HG02938 (cell line): Measurements from ENCODE around the gene THOC6.
A peak's percentile ranks its signal among the peaks of the same experiment; 100 is the strongest.
"Not testable (repeated sequence)": the region's sequence is repeated elsewhere in the genome, so short reads cannot be mapped to it uniquely, and the experiment has no call there.

Source experiments
- ATAC-seq: cut with Tn5 transposase; IDR thresholded peaks from one replicate; pipeline ENCODE4 v1.9.1; 2021; ENCODE audit warnings: mild to moderate bottlenecking, moderate library complexity; ENCODE audit not compliant: unreplicated experiment

Gene THOC6

DNA sequence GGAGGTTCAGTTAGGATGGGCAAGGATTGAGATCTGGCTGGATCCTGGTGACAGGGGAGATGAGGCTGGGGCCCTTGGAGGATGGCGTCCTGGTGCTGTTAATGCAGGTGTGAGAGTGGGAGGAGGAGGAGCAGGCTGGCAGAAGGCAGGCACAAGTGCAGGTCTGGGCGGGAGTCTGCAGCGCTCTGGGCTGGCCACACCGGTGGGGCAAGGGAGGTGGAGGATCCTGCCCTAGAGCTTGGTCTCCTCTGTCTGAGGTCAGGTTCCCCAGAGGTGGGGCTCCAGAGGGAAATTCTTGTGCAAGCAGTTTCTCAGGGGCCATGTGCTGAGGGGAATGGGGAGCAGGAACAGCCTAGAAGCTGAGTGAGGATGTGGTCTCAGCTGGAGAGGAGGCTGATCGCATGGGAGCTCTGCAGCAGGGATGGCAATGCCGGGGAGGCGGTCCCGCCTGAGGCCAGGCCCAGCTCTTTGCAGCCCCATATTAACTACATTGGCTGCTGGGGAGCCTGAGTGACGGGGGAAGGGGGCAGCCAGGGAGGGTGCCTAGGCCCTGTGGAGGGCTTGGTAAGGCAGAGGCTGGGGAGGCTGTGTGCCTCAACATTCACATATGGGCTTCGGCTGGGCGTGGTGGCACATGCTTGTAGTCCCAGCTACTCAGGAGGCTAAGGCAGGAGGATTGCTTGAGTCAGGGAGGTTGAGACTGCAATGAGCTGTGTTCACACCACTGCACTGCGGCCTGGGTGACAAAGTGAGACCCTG is 28.9 kb downstream of the THOC6 start:
- not testable (repeated sequence) for ATAC-seq

DNA sequence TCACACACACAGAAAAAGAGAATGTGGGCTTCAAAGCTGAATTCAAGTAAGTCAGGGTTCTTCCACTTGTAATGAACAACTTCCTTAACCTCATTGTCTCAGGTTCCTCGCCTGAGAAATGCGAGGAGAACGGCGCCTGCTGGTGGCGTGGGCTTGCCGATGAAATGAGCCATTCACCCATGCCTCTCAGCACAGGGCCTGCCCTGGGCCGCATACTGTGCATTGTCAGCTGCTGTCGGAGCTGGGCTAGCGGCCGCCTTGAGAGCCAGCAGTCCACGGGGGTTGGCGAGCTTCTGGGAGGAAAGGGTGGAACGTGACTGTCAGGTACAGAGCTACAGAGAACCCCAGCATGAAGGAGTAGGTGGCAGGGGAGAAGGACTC is 29.5 kb downstream of the THOC6 start:
- ATAC-seq: not testable (repeated sequence)

- no peak for ATAC-seq
These were observed 31.3 kb downstream of the THOC6 start for GRCh38 chr16:3054965-3055733.

DNA sequence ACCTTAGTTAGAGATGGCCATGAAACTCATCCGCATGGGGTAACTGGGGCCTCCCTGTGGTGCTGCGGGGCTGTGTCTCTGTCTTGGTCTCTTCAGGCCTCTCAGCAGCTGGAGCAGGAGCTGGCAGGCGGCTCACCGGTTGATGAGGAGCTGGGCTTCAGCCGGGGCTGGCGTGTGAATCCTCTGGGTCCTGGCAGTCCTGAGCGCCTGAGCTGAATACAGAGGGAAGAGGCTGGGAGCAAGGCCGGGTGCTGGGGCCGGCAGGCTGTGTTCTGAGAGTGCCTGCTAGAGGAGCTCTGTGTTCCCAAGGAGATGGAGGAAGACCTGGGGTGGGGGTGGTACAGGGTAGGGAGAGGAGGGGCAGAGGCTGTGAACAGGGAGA is 31.9 kb downstream of the THOC6 start:
- ATAC-seq: not testable (repeated sequence)

DNA sequence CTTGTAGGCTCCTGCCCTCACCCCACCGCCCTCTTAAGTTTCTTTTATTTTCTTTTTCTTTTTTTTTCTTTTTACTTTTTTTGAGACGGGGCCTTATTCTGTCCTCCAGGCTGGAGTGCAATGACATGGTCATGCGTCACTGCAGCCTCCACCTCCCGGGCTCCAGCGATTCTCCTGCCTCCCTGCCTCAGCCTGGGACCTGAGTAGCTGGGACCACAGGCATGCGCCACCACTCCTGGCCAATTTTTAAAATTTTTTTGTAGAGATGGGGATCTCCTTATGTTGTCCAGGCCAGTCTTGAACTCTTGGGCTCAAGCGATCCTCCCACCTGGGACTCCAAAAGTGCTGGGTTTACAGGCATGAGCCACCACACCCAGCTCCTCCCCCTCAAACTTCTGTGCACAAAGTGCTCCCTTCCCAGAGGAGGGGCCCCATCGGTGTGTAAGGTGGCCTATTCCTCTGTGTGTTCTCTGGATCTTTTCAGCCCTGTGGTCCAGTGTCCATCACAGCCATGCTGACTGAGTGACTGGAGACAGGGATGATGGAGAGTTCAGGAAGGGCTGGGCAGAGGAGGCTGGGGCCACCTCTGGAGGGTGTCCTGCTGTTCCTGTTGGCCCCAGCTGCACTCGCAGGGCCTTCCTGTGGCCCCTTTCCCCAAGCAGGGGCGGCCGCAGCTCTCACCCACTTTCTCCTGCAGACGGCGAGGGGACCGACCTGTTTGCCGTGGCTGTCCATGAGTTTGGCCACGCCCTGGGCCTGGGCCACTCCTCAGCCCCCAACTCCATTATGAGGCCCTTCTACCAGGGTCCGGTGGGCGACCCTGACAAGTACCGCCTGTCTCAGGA is 32.7 kb downstream of the THOC6 start:
- ATAC-seq: no peak

GRCh38 chr16:3057181-3058138 is 33.6 kb downstream of the THOC6 start:
- ATAC-seq: no peak

DNA sequence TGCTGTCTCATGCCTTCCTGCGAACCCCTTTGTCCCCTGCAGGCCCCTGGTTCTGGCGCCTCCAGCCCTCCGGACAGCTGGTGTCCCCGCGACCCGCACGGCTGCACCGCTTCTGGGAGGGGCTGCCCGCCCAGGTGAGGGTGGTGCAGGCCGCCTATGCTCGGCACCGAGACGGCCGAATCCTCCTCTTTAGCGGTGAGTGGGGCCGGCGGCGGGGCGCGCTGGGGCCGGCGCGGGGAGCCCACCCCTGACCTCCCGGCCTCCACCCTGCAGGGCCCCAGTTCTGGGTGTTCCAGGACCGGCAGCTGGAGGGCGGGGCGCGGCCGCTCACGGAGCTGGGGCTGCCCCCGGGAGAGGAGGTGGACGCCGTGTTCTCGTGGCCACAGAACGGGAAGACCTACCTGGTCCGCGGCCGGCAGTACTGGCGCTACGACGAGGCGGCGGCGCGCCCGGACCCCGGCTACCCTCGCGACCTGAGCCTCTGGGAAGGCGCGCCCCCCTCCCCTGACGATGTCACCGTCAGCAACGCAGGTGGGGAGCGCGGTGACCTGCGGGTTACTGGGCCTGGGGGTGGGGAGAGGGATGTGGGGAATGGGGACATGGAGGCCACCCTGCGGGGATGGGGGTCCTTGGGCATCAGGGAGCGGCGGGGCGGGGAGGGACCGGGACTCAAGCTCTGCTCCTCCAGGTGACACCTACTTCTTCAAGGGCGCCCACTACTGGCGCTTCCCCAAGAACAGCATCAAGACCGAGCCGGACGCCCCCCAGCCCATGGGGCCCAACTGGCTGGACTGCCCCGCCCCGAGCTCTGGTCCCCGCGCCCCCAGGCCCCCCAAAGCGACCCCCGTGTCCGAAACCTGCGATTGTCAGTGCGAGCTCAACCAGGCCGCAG is 34.5 kb downstream of the THOC6 start:
- ATAC-seq: no peak

DNA sequence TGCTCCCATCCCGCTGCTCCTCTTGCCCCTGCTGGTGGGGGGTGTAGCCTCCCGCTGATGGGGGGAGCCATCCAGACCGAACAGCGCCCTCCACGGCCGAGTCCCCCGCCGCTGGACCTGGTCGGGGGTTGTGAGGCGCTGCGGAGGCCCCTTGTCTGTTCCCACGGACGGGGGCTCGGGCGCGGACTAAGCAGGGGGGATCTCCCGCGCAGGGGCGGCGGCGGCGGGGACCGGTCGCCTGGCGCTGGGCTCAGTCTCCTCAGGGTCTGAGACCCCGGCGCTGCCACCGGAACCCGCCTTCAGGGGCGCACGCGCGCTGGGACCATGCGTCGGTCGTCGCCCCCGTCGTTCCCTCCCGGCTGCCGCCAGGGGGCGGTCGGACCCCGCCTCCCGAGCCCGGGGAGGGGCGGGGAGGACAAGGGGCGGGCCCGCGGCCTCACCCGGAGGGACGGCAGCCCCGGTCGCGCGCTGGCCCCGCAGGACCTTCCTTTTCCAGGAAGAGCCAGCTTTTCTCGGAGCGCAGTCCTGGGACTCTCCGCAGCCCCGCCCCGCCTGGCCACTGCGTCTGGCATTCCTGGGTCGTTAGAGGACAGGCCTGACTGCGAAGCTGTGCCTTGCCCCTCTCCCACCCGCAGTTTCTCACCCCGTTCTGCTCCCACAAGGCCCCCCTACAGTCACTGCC is 35.3 kb downstream of the THOC6 start:
- peak; percentile 66 for ATAC-seq

GRCh38 chr16:3059723-3060242 is 35.9 kb downstream of the THOC6 start:
- no peak for ATAC-seq

DNA sequence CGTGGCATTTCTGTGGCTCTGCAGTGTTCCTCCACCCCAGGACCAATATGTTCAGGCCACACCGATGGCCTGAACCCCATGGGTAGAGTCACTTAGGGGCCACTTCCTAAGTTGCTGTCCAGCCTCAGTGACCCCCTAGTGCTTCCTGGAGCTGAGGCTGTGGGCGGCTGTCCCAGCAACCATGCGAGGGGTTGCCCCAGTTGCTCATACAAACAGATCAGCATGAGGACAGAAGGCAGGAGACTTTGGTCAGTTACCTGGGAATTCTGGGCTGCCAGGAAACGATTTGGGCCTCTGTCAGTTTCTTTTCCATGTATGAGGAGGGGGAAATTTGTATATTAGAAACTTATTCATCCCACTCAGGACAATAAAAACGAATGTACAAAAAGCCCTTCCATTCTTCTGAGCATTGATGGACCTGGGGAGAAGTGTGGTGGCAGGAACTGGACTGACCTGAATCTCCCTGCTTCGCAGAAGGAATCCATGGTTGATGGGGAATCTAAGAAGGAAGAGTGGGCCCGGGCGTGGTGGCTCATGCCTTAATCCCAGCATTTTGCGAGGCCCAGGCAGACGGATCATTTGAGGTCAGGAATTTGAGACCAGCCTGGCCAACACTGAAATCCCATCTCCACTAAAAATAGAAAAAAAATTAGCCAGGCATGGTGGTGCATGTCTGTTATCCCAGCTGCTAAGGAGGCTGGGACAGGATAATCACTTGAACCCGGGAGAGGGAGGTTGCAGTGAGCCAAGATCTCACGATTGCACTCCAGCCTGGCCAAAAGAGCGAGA is 36.7 kb downstream of the THOC6 start:
- ATAC-seq: no peak

DNA sequence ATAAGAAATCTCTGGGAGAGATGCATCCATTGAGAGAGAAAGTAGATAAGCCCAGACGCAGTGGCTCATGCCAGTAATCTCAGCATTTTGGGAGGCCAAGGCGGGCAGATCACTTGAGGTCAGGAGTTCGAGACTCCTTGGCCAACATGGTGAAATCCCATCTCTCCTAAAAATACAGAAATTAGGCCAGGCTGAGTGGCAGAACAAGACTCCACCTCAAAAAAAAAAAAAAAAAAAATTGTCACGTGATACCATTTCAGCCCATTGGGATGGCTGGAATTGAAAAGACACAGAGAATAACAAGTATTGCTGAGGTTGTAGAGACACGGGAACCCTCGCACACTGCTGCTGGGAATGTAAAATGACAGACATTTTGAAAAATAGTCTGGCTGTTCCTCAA is 38.7 kb downstream of the THOC6 start:
- no peak for ATAC-seq

DNA sequence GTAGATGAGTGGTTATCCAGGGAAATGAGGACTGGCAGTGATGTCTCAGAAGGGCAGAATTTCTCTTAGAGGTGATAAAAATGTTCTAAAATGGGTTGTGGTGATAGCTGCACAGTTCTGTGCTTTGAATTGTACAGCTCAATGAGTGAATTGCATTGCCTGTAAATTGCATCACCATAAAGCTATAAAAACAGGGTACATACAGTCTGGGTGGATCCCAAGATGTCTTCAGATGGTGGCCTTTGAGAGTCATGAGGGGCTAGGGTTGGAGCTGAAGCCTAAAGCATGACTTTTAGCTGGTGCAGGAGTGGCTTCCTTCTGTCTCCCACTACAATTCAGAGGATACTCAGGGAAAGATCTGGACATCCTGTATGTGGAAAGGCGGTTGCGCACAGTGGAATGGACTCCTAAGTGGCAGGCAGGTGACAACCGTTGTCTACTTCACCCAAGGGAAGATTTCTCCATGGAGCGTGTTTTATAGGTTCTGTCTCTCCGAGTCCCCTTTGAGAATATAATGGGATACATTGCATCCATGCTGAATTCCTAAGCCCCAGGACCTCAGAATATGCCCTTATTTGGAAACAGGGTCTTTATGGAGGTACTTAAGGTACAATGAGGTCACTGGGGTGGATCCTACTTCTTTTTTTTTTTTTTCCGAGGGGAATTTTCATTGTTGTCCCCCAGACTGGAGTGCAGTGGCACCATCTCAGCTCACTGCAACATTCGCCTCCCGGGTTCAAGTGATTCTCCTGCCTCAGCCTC is 40.0 kb downstream of the THOC6 start:
- ATAC-seq: no peak

DNA sequence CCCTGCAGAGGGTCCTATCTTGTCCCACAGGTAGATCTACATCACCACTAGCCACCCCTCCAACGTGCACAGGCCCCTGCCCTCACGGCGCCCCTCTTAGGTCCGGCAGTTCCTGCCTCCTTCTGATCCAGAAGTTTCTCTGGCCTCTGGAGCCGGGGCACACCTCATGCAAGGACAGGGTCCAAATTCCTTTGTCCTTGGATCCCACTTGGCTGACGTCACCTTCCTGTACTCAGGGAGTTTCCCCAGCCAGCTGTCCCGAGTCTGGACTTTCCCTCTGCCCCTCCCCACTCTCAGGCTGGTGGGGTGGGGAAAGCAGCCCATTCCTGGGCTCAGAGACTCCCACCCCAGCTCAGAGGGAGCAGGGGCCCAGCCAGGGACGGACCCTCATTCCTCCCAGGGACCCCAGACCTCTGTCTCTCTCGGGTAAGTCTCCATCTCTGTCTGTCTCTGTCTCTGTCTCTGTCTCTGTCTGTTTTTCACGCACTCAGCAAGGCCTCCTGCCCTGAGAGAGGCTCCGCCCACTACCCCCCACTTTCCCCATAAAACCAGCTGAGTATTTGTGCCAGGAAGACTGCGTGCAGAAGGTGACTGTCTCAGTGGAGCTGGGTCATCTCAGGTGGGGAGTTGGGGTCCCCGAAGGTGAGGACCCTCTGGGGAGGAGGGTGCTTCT is 41.4 kb downstream of the THOC6 start, which contains the start of gene IL32:
Gene IL32 (plus strand): TSS at position 572 of the 673 bp plus-strand sequence. CDS start 172 bp downstream, outside the sequence.
- ATAC-seq: no peak

DNA sequence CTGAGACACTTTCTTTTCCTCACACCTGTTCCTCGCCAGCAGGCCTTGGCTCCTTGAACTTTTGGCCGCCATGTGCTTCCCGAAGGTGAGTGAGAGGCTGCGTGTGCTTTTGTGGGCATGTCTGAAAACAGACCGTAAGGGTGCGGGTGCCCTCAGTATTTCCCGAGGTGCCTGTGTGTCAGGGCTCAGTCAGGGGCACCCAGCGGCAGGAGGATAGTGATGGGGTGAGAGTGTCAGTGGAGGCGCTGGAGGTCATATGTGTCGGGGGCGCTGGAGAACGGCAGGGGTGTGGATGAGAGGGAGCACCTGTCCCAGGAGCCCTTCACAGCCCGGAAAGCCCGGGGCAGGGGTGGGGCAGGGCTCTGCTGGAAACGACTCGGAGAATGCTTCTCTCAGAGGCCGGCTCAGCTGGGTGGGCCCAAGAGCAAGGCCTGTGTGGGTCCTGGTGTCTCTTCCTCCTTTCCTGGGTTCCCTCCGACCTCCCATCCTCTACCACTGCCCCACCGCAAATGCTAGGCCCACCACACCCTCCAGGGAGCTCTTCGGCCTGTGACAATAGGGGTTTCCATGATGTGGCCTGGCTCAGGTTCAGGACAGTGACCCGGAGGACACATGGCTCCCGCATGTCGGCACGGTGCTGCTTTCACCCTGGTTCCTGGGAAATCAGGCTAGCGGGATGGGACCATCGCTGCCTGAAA is 42.1 kb downstream of the THOC6 start:
- ATAC-seq: no peak

DNA sequence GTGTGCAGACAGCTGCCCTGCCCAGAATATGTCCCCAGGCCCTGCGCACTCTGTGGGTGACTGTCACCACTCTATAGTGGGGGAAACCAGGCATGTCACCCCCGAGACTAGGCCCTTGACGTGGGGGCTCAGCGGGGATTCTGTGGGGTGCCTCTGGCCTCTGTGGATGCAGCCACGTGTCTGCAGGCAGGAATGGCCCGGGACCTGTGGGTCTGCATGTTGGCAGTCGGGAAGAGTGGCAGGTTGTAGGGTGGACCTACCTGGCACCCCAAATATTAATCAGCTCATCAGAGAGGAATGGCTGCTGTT is 42.6 kb downstream of the THOC6 start:
- ATAC-seq: no peak

GRCh38 chr16:3068487-3068886 is 44.7 kb downstream of the THOC6 start:
- no peak for ATAC-seq
